Mucosa of descending colon (tissue), 3 donors: ENCODE results near the gene IQCH. TPM values are rescaled to one million over a fixed set of nuclear protein-coding genes. Genes with fewer than 3 reads are reported as not detected.

Experiments
- ATAC-seq: fragments of 200-7000 bp; cut with Tn5 transposase; one replicate; pipeline ENCODE4 v1.9.1; 2020; ENCODE audit warnings: mild to moderate bottlenecking, moderate library complexity
- DNase-seq, 3 donors: peaks; one replicate each; pipeline ENCODE4 v3.0.0-alpha.2; 2020
- H3K36me3 ChIP-seq: fragments of 200-600 bp; one replicate; pipeline ENCODE4 v1.8.0; 2021; ENCODE audit warnings: low read depth, mild to moderate bottlenecking
- H3K4me1 ChIP-seq: fragments of 200-600 bp; one replicate; pipeline ENCODE4 v1.8.0; 2021; ENCODE audit warnings: low read depth, mild to moderate bottlenecking
- H3K4me3 ChIP-seq: fragments of 200-600 bp; one replicate; pipeline ENCODE4 v1.8.0; 2021; ENCODE audit warnings: mild to moderate bottlenecking
- H3K9me3 ChIP-seq: fragments of 200-600 bp; one replicate; pipeline ENCODE4 v1.8.0; 2021; ENCODE audit warnings: mild to moderate bottlenecking
- intact Hi-C, 2 donors: fragments of 100-400 bp; cut with DNase I in 1 of 2; cut with micrococcal nuclease in 1 of 2; formaldehyde crosslinking; loops; one replicate each; pipeline versions ENCODE4 v1.11.0 to v1.11.1; 2022; cut with DNase I, micrococcal nuclease
- total RNA-seq, 3 donors: library from RNA; stranded (reverse); fragmentation: NEBNext Ultra II Directional in 2 of 3; extraction: Animal tissue kit (Norgen Biotek cat#: 25700) in 2 of 3; gene quantifications; one replicate each; pipeline versions ENCODE4 v1.2.1 to v1.2.4, GENCODE V29; 2021 to 2023
- TF ChIP-seq, protein P1 (sequence below): fragments of 200-600 bp; IDR thresholded peaks from one replicate; pipeline ENCODE4 v1.8.0; 2022; ENCODE audit warnings: antibody characterized with exemption, mild to moderate bottlenecking
- donor health status: DM: no; HTN: no; CAD: no; lungs with moderate emphysema.
- donor health status: DM: no; HTN: no; CAD: no.
- donor health status: DM: no; HTN: yes; CAD: no.

IQCH gene
- total RNA-seq, 3 donors from 2014 or later, result 2.2 to 3.0 (median 2.2) TPM

DNA sequence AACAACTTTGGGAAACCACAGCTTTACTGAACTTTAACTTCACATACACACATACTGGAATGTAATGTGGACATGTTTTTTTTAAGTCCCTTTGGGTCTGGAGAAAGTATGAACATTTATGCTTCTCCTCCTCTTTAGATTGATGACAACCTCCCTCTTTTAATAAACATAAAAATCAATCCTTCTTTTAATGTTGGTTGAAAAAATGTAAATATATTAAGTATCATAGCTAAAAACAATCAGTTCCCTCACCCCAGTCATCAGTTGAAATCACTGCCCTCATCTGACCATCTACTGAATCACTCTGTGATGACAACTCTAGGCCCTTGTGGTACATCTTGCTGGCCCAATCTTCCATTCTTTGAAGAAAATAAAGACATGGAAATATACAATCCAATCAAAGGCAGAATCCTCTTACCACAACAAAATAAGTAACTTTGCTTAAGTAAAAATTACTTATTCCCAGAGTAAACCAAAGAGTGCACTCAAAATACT lies 6.5 kb upstream of the IQCH start:
- intact Hi-C loops, result no loop called here
- no peak for ATAC-seq
- Histone ChIP-seq H3K9me3 (peaks cover 4% of the 10 kb centered on the region), H3K4me3 (no peak overlapping the region), H3K36me3 (no peaks in the 10 kb centered on the region), H3K4me1 (peaks cover 11% of the 10 kb centered on the region)
- TF ChIP-seq, protein P1, sequence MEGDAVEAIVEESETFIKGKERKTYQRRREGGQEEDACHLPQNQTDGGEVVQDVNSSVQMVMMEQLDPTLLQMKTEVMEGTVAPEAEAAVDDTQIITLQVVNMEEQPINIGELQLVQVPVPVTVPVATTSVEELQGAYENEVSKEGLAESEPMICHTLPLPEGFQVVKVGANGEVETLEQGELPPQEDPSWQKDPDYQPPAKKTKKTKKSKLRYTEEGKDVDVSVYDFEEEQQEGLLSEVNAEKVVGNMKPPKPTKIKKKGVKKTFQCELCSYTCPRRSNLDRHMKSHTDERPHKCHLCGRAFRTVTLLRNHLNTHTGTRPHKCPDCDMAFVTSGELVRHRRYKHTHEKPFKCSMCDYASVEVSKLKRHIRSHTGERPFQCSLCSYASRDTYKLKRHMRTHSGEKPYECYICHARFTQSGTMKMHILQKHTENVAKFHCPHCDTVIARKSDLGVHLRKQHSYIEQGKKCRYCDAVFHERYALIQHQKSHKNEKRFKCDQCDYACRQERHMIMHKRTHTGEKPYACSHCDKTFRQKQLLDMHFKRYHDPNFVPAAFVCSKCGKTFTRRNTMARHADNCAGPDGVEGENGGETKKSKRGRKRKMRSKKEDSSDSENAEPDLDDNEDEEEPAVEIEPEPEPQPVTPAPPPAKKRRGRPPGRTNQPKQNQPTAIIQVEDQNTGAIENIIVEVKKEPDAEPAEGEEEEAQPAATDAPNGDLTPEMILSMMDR, result no peak
- no peak for DNase-seq

DNA sequence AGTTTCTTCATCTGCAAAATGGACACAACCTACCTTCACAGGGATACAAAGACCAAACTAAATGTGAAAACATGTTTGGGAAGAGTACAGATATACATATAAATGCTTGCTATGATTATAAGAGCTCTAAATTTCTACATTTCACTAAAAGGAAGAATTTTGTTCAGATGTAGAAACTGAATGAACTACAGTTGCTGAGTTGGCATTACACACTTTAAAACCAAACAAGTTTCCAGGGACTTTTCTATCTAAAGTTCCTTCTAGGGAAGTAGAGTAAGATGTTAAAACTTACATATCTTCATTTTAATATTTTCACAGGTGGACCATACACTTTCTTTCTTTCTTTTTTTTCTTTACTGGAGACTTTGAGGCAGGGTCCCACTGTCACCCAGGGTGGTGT lies 4.8 kb upstream of the IQCH start:
- intact Hi-C loops, result no loop called here
- DNase-seq (no peak), ATAC-seq (no peak)
- Histone ChIP-seq H3K4me1 (peaks cover 13% of the 10 kb centered on the region), H3K36me3 (no peaks in the 10 kb centered on the region), H3K9me3 (peaks cover 4% of the 10 kb centered on the region), H3K4me3 (no peak overlapping the region)
- TF ChIP-seq, protein P1, result no peak

DNA sequence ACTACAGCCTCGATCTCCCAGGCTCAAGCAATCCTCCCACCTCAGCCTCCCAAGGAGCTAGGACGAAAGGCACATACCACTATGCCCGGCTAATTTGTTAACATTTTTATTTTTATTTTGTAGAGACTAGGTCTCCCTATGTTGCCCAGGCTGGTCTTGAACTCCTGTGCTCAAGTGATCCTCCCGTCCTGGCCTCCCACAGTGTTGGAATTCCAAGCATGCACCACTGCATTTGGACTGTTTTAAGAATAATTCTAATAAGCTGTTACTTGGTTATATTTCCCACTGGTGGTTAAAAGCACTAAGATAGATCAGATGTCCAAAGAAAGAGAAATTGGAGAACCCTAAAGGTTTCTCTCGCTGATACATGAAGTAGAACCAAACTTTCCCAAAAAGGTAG lies 3.3 kb upstream of the IQCH start:
- H3K9me3 ChIP-seq, result peaks cover 4% of the 10 kb centered on the region
- H3K4me1 ChIP-seq, result peaks cover 13% of the 10 kb centered on the region
- no peak for ATAC-seq
- no peaks in the 10 kb centered on the region for H3K36me3 ChIP-seq
- intact Hi-C loops, result no loop called here
- no peak for DNase-seq
- H3K4me3 ChIP-seq, result no peak overlapping the region
- TF ChIP-seq, protein P1, result no peak

DNA sequence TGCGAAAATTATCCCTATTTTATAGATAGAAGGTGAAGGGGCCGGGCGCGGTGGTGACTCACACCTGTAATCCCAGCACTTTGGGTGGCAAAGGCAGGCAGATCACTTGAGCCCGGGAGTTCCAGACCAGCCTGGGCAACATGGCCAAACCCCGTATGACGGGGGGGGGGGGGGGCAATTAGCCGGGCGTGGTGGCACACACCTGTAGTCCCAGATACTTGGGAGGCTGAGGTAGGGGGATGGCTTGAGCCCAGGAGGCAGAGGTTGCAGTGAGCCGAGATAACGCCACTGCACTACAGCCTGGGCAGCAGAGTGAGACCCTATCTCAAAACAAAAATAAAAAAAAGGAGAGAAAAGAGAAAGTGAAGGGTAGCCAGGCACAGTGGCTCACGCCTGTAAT lies 1.5 kb upstream of the IQCH start:
- no peaks in the 10 kb centered on the region for H3K36me3 ChIP-seq
- peaks cover 13% of the 10 kb centered on the region for H3K4me1 ChIP-seq
- H3K4me3 ChIP-seq, result no peak overlapping the region
- ATAC-seq (no peak), DNase-seq (peak in 1 of 3 donors; percentile 37)
- TF ChIP-seq, protein P1, result no peak
- H3K9me3 ChIP-seq, result no peaks in the 10 kb centered on the region
- intact Hi-C loops, result no loop called here

DNA sequence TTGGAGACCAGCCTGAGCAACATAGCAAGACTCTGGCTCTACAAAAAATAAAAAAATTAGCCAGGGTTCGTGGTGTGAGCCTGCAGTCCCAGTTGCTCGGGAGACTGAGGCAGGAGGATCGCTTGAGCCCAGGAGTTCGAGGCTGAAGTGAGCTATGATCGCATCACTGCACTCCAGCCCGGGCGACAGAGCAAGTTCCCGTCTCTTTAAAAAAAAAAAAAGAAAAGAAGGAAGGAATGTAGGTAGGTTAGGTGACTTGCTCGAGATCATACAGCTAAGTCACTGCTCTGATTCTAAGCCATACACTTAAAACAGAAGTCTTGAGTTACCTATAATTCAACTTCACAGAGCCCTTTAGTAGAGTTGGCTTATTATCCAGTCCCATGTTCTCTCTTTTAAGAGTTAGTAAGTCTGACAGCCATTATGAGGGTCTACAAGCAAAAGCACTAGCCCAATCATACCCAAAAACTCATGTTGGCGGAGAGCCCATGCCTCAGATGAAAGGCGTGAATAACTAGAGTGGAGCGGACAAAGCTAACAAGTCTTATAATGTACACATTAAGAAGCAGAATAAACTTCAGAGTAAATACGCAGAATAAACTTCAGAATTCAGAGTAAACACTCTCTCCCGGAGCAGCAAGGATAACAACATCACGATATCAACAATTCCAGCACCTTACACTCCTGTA lies 893 bp upstream of the IQCH start:
- intact Hi-C loops, result no loop called here

More for the DNA sequence above, 893 bp upstream of the IQCH start:
- Histone ChIP-seq H3K4me3 (peak overlapping the region; percentile 93), H3K4me1 (peaks cover 13% of the 10 kb centered on the region), H3K9me3 (no peaks in the 10 kb centered on the region), H3K36me3 (no peaks in the 10 kb centered on the region)
- peak; percentile 2 for ATAC-seq
- peak in 1 of 3 donors; percentile 32 for DNase-seq
- TF ChIP-seq, protein P1, result no peak
